ENCODE data around the gene KCNMB2. TPM values are rescaled to one million over a fixed set of nuclear protein-coding genes. Genes with fewer than 3 reads are reported as not detected.

KCNMB2 gene
- total RNA-seq, 4 donors from 2014 or later: not detected

DNA sequence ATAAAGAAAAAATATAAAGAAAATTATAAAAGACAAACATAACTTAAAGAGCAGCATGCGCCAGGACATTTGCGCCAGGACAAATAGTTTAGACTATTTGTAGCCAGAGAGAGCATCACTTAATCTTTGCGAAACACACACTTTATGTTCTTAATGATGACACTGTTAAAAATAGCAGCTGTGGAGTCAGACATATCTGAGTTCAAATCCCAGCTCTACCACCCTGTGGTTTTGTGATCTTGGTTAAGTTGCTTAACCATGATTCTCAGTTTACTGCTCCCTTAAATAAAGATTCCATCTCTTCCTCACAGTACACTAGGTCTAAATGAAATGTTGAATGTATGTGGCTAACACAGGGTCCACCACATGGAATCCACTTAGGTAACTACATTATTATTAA is 31.4 kb downstream of the KCNMB2 start:
- TF ChIP-seq POLR2A (IDR thresholded peaks at IDR 0.05): no peak
- TF ChIP-seq, protein P1, sequence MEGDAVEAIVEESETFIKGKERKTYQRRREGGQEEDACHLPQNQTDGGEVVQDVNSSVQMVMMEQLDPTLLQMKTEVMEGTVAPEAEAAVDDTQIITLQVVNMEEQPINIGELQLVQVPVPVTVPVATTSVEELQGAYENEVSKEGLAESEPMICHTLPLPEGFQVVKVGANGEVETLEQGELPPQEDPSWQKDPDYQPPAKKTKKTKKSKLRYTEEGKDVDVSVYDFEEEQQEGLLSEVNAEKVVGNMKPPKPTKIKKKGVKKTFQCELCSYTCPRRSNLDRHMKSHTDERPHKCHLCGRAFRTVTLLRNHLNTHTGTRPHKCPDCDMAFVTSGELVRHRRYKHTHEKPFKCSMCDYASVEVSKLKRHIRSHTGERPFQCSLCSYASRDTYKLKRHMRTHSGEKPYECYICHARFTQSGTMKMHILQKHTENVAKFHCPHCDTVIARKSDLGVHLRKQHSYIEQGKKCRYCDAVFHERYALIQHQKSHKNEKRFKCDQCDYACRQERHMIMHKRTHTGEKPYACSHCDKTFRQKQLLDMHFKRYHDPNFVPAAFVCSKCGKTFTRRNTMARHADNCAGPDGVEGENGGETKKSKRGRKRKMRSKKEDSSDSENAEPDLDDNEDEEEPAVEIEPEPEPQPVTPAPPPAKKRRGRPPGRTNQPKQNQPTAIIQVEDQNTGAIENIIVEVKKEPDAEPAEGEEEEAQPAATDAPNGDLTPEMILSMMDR (IDR thresholded peaks at IDR 0.05 in 4 of 5, conservative IDR thresholded peaks at IDR 0.05 in 1 of 5): no peak
- H3K27me3 ChIP-seq: no peaks in the 10 kb centered on the region
- intact Hi-C loops (cut with DNase I; ENCODE audit: low total_unique reads) (no loop called here), in situ Hi-C loops (cut with MboI; ENCODE audit: low sequenced_read_pairs in 4 of 4) (no loop called here)
- H3K36me3 ChIP-seq: no peaks in the 10 kb centered on the region
- DNase-seq (no peak), ATAC-seq (no peak)
- H3K9me3 ChIP-seq: no peaks in the 10 kb centered on the region
- H3K27ac ChIP-seq: no peak overlapping the region
- H3K4me3 ChIP-seq: no peak overlapping the region
- peaks cover 0 to 3% of the 10 kb centered on the region in 2 donors for H3K4me1 ChIP-seq

GRCh38 chr3:178568155-178568731 is 32.0 kb downstream of the KCNMB2 start:
- in situ Hi-C loops (cut with MboI; ENCODE audit: low sequenced_read_pairs in 4 of 4): no loop called here
- H3K36me3 ChIP-seq: no peaks in the 10 kb centered on the region
- ATAC-seq: no peak
- no peak for DNase-seq
- no peaks in the 10 kb centered on the region for H3K27me3 ChIP-seq
- intact Hi-C loops (cut with DNase I; ENCODE audit: low total_unique reads): no loop called here
- H3K4me3 ChIP-seq: no peak overlapping the region
- H3K4me1 ChIP-seq: peaks cover 0 to 2% of the 10 kb centered on the region in 2 donors
- no peaks in the 10 kb centered on the region for H3K9me3 ChIP-seq
- TF ChIP-seq POLR2A (IDR thresholded peaks at IDR 0.05): no peak
- TF ChIP-seq, protein P1 (IDR thresholded peaks at IDR 0.05 in 4 of 5, conservative IDR thresholded peaks at IDR 0.05 in 1 of 5): no peak
- no peak overlapping the region for H3K27ac ChIP-seq

GRCh38 chr3:178568911-178569310 is 32.7 kb downstream of the KCNMB2 start:
- H3K27ac ChIP-seq: no peak overlapping the region
- H3K36me3 ChIP-seq: no peaks in the 10 kb centered on the region
- no peaks in the 10 kb centered on the region for H3K4me1 ChIP-seq
- intact Hi-C loops (cut with DNase I; ENCODE audit: low total_unique reads): no loop called here
- TF ChIP-seq, protein P1 (IDR thresholded peaks at IDR 0.05 in 4 of 5, conservative IDR thresholded peaks at IDR 0.05 in 1 of 5): no peak
- TF ChIP-seq POLR2A (IDR thresholded peaks at IDR 0.05): no peak
- no peaks in the 10 kb centered on the region for H3K27me3 ChIP-seq
- DNase-seq (no peak), ATAC-seq (no peak)
- in situ Hi-C loops (cut with MboI; ENCODE audit: low sequenced_read_pairs in 4 of 4): no loop called here
- no peaks in the 10 kb centered on the region for H3K9me3 ChIP-seq
- no peak overlapping the region for H3K4me3 ChIP-seq

DNA sequence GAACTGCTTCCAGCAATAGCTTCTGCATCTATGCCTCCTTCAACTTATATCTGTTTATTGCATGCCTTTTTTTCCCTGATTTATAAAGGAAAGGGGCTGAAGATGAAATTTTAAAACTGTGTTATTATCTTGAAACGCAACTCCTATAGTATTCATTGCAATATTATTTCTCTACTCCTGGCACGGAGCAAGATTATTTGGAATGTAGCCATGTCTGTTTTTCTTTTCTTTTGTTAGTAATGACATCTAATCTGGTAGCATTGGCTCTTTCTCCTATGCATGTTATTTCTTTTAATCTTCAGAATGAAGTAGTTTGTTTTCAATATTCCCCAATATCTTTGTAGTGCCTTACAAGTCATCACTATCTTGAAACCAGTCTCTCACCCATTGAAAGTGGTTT is 33.6 kb downstream of the KCNMB2 start:
- in situ Hi-C loops (cut with MboI; ENCODE audit: low sequenced_read_pairs in 4 of 4) (no loop called here), intact Hi-C loops (cut with DNase I; ENCODE audit: low total_unique reads) (no loop called here)
- Histone ChIP-seq H3K27ac (no peak overlapping the region), H3K4me3 (no peak overlapping the region), H3K9me3 (no peaks in the 10 kb centered on the region), H3K27me3 (no peaks in the 10 kb centered on the region), H3K36me3 (no peaks in the 10 kb centered on the region), H3K4me1 (no peaks in the 10 kb centered on the region)
- TF ChIP-seq, protein P1 (IDR thresholded peaks at IDR 0.05 in 4 of 5, conservative IDR thresholded peaks at IDR 0.05 in 1 of 5): no peak
- no peak for TF ChIP-seq POLR2A (IDR thresholded peaks at IDR 0.05)
- ATAC-seq: no peak
- no peak for DNase-seq

All from gastrocnemius medialis (tissue), 4 donors.